Parathyroid adenoma (tissue), 2 donors: Measurements from ENCODE around the gene SNRNP48.

Experiments
- H2AFZ ChIP-seq: fragments of 300-600 bp; sonication (generic); one replicate; pipeline ENCODE4 v1.7.0; 2017; ENCODE audit warnings: antibody characterized with exemption, mild to moderate bottlenecking
- H3K27ac ChIP-seq: fragments of 300-600 bp; sonication (generic); one replicate; pipeline ENCODE4 v1.7.0; 2017
- H3K27me3 ChIP-seq: fragments of 300-600 bp; sonication (generic); one replicate; pipeline ENCODE4 v1.7.0; 2017; ENCODE audit warnings: low read length; ENCODE audit not compliant: control insufficient read depth, insufficient read depth
- H3K36me3 ChIP-seq: fragments of 300-600 bp; sonication (generic); one replicate; pipeline ENCODE4 v1.7.0; 2017; ENCODE audit warnings: low read length; ENCODE audit not compliant: control insufficient read depth, insufficient read depth
- H3K4me1 ChIP-seq: fragments of 300-600 bp; sonication (generic); one replicate; pipeline ENCODE4 v1.7.0; 2017; ENCODE audit warnings: control low read depth
- H3K4me2 ChIP-seq: fragments of 300-600 bp; sonication (generic); one replicate; pipeline ENCODE4 v1.7.0; 2017; ENCODE audit warnings: low read length
- H3K4me3 ChIP-seq: fragments of 300-600 bp; sonication (generic); one replicate; pipeline ENCODE4 v1.7.0; 2017; ENCODE audit warnings: low read depth, low read length
- H3K79me2 ChIP-seq: fragments of 300-600 bp; sonication (generic); one replicate; pipeline ENCODE4 v1.7.0; 2017; ENCODE audit warnings: control low read depth
- H3K9ac ChIP-seq: fragments of 300-600 bp; sonication (generic); one replicate; pipeline ENCODE4 v1.7.0; 2017; ENCODE audit warnings: mild to moderate bottlenecking
- H3K9me3 ChIP-seq: fragments of 300-600 bp; sonication (generic); one replicate; pipeline ENCODE4 v1.7.0; 2017; ENCODE audit warnings: low read length; ENCODE audit not compliant: control insufficient read depth
- CTCF ChIP-seq: fragments of 300-600 bp; sonication (generic); IDR thresholded peaks from one replicate; pipeline ENCODE4 v1.7.0; 2017; ENCODE audit warnings: antibody characterized with exemption, mild to moderate bottlenecking
- donor health status: primary hyperparathyroidism.

The SNRNP48 gene

DNA sequence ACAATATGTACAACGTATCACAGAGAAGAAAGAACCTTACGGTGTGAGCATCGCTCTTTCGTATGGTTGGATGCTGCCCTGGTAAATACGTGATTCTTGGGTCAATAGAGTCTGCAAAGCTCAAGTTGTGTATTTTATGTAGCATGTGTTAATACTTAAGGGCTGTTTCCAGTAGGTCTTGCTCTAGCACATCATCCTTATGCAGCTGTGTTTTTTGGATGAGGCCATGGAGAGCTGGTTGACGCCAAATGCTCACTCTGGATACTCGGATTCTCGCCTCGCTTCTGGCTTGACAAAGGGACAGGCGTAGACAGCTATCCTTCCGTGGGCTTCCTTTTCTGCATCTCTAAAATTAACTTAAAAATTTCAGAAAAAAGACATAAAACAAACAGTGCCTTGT, 38.9 kb downstream of the SNRNP48 start:
- no peaks in the 10 kb centered on the region for H3K9me3 ChIP-seq
- H3K4me3 ChIP-seq = no peak overlapping the region
- no peak overlapping the region for H3K9ac ChIP-seq
- H3K79me2 ChIP-seq = no peaks in the 10 kb centered on the region
- no peak overlapping the region for H3K4me2 ChIP-seq
- no peak overlapping the region for H2AFZ ChIP-seq
- H3K27me3 ChIP-seq = no peaks in the 10 kb centered on the region
- no peak overlapping the region for H3K27ac ChIP-seq
- no peaks in the 10 kb centered on the region for H3K36me3 ChIP-seq
- no peaks in the 10 kb centered on the region for H3K4me1 ChIP-seq
- TF ChIP-seq CTCF = no peak

GRCh38 chr6:7629321-7629720, 39.3 kb downstream of the SNRNP48 start:
- Histone ChIP-seq H3K4me3 (no peak overlapping the region), H3K4me1 (no peaks in the 10 kb centered on the region), H3K36me3 (no peaks in the 10 kb centered on the region), H3K9me3 (no peaks in the 10 kb centered on the region), H3K79me2 (no peaks in the 10 kb centered on the region), H2AFZ (no peak overlapping the region), H3K27ac (no peak overlapping the region), H3K27me3 (no peaks in the 10 kb centered on the region), H3K4me2 (no peak overlapping the region), H3K9ac (no peak overlapping the region)
- TF ChIP-seq CTCF = no peak

DNA sequence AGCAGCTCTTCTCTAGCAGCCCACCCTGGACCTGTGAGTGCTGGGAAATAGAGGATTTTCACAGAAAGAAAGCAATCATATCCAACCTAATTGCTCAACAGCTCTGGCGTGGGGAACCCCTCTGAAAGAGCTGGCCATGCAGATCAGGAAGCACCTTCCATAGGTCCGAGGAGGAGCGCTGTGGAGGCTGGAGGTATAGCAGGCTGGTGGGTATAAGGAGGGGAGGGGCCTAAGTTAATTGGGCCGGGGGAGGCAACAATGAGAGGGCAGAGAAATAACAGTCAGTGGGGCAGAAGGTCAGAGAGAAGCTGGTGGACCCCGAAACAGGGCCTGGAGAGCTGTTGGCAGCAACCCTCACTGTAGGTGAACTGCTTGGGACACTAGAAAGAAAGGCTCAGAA, 40.8 kb downstream of the SNRNP48 start:
- Histone ChIP-seq H3K4me2 (no peak overlapping the region), H3K27me3 (no peaks in the 10 kb centered on the region), H3K4me3 (no peak overlapping the region), H3K27ac (no peak overlapping the region), H3K9me3 (no peaks in the 10 kb centered on the region), H3K79me2 (no peaks in the 10 kb centered on the region), H3K4me1 (no peaks in the 10 kb centered on the region), H2AFZ (no peak overlapping the region), H3K9ac (no peak overlapping the region), H3K36me3 (no peaks in the 10 kb centered on the region)
- TF ChIP-seq CTCF = no peak

DNA sequence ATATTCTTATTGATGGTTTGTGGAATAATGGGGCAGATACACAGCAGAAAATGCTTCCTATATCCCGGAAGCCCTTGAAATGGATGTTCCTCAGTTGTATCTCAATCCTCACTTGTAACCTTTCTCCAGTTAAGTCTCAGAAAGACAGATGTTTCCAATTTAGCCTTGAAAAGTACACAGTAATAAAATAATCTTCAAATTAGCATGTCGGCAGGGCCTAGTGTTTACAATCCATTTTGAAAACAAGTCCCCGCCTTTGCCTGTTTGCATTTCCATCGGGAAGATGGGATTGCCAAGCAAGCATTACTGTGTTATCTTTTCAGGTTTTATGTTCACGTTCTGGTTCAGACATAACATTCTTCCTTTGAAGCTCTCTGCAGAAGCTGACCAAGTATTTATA, 41.5 kb downstream of the SNRNP48 start:
- Histone ChIP-seq H3K36me3 (no peaks in the 10 kb centered on the region), H3K4me1 (no peaks in the 10 kb centered on the region), H3K9me3 (no peaks in the 10 kb centered on the region), H3K4me3 (no peak overlapping the region), H3K9ac (no peak overlapping the region), H3K79me2 (no peaks in the 10 kb centered on the region), H3K27ac (no peak overlapping the region), H3K4me2 (no peak overlapping the region), H3K27me3 (no peaks in the 10 kb centered on the region), H2AFZ (no peak overlapping the region)
- TF ChIP-seq CTCF = no peak

- no peak for TF ChIP-seq CTCF
- Histone ChIP-seq H3K4me2 (no peak overlapping the region), H2AFZ (no peak overlapping the region), H3K4me3 (no peak overlapping the region), H3K27me3 (no peaks in the 10 kb centered on the region), H3K79me2 (no peaks in the 10 kb centered on the region), H3K9ac (no peak overlapping the region), H3K4me1 (no peaks in the 10 kb centered on the region), H3K27ac (no peak overlapping the region), H3K9me3 (no peaks in the 10 kb centered on the region), H3K36me3 (no peaks in the 10 kb centered on the region)
These were observed 42.7 kb downstream of the SNRNP48 start for GRCh38 chr6:7632501-7633290.
